Heart right ventricle (tissue), 16 donors: ENCODE results near the gene TTC1. TPM values are rescaled to one million over a fixed set of nuclear protein-coding genes. Genes with fewer than 3 reads are reported as not detected.

Experiments used
- ATAC-seq, 8 donors: fragments of 200-7000 bp; cut with Tn5 transposase; one replicate each; pipeline ENCODE4 v1.9.1; 2020; ENCODE audit warnings: mild to moderate bottlenecking in 8 of 8, moderate library complexity in 8 of 8, moderate number of reproducible peaks in 1 of 8
- DNase-seq, 2 donors: peaks; one replicate each; pipeline ENCODE4 v3.0.0-alpha.2; 2020
- H3K27ac ChIP-seq, 10 donors: fragments of 200-600 bp; sonication (generic) in 2 of 10; one replicate each; pipeline versions ENCODE4 v1.5.0 to v1.8.0; 2020 to 2022; ENCODE audit warnings: mild to moderate bottlenecking in 3 of 10
- H3K27me3 ChIP-seq, 7 donors: fragments of 200-600 bp; one replicate each; pipeline ENCODE4 v1.8.0; 2021 to 2022; ENCODE audit warnings: mild to moderate bottlenecking in 2 of 7
- H3K36me3 ChIP-seq, 9 donors: fragments of 200-600 bp; sonication (generic) in 1 of 9; one replicate each; pipeline versions ENCODE4 v1.5.0 to v1.8.0; 2020 to 2022; ENCODE audit warnings: mild to moderate bottlenecking in 2 of 9
- H3K4me1 ChIP-seq, 9 donors: fragments of 200-600 bp; sonication (generic) in 1 of 9; one replicate each; pipeline versions ENCODE4 v1.5.0 to v1.8.0; 2020 to 2022; ENCODE audit warnings: mild to moderate bottlenecking in 4 of 9
- H3K4me3 ChIP-seq, 10 donors: fragments of 200-600 bp; sonication (generic) in 2 of 10; one replicate each; pipeline versions ENCODE4 v1.5.0 to v1.8.0; 2020 to 2022; ENCODE audit warnings: mild to moderate bottlenecking in 7 of 10, moderate library complexity in 2 of 10
- H3K9me3 ChIP-seq, 11 donors: fragments of 200-600 bp in 10 of 11; sonication (generic) in 2 of 11; one replicate each; pipeline versions ENCODE4 v1.5.0 to v1.8.0; 2013 to 2022; ENCODE audit warnings: mild to moderate bottlenecking in 2 of 11, control low read depth in 1 of 11, moderate library complexity in 1 of 11
- WGBS, 2 donors: extraction: QIAGEN DNeasy Blood & Tissue Kit; methylation state at CpG; one replicate each; pipeline ENCODE4 v1.1.7; 2013; ENCODE audit warnings: inconsistent platforms in 1 of 2; 5-methylcytosine and 5-hydroxymethylcytosine counted together
- intact Hi-C, 10 donors: fragments of 100-400 bp; cut with DNase I; formaldehyde crosslinking; loops; one replicate each; pipeline versions ENCODE4 v1.11.1 to v1.14.2; 2022
- polyA plus RNA-seq, 2 donors: library from polyadenylated mRNA; stranded (reverse); fragments of 200-250 nt; gene quantifications; one replicate each; pipeline ENCODE4 v1.2.3, GENCODE V29; 2013
- total RNA-seq, 10 donors: library from RNA; stranded (reverse); fragmentation: NEBNext Ultra II Directional in 3 of 10; extraction: Animal tissue kit (Norgen Biotek cat#: 25700) in 3 of 10; gene quantifications; one replicate each; pipeline versions ENCODE4 v1.2.1 to v1.2.4, GENCODE V29; 2021 to 2023
- TF ChIP-seq, protein P1 (sequence below), 9 donors: fragments of 200-600 bp; sonication (generic) in 2 of 9; IDR thresholded peaks; one replicate each; pipeline versions ENCODE4 v1.5.0 to v1.8.0; 2021 to 2022; ENCODE audit warnings: antibody characterized with exemption in 9 of 9, mild to moderate bottlenecking in 5 of 9, moderate library complexity in 1 of 9
- donor health status: Arrhythmogenic right ventricular cardiomyopathy.
- donor health status: ischemic (EF 13 %, LVEDD 7.1; RV severe dilation, severe dysfunction).
- donor health status: healthy with polysubstance abuse.
- donor health status: DM: no; HTN: yes; CAD: no.
- donor health status: DM: no; HTN: no; CAD: no.
- donor health status: ischemic (EF 25% LVEDD 6.9; RV normal size, moderate dysfunction).
- donor health status: ischemic (EF 25% LVEDD 5.7; RV mildly dilated, moderate dysfunction).
- donor health status: healthy.
- donor health status: DM: yes; HTN: yes; CAD: no.
- donor health status: Ischemic cardiomyopathy.
- donor health status: ischemic (EF 35%, LVEDD 5.7; RV mildly dilated, moderate dysfunction).
- donor health status: nonischemic (EF 11% LVEDD 7.7; RV severe dilation, severe dysfunction).
- donor health status: DM: yes; HTN: yes; CAD: no.
- donor health status: PGD.
- donor health status: ischemic (EF 29% LVEDD 5.4; RV normal size, mild dysfunction).
- donor health status: nonischemic (EF 23%, LVEDD 6.1; RV moderate dilation, normal function).

Gene TTC1
- total and polyA plus RNA-seq, 12 donors: 52.0 to 125 (median 82.3) TPM

DNA sequence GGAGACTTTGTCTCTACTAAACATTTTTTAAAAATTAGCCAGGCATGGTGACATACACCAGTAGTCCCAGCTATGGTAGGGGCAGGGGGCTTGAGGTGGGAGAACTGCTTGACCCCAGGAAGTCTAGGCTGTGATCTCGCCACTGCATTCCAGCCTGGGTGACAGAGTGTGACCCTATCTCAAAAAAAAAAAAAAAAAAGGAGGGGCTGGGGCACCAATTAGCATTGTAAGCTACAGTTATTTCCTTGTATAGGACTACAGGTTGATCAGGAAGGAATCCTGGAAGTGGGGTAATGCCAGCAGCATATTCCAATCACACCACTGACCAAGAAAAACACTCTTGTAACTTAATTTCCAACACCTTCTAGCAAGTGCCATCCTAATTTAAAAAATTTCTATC is 78.3 kb downstream of the TTC1 start:
- WGBS, 2 donors: 97 to 100% methylated on average over 1 of the region's 1 CpG
- ATAC-seq: no peak
- H3K9me3 ChIP-seq: no peaks in the 10 kb centered on the region
- TF ChIP-seq, protein P1, sequence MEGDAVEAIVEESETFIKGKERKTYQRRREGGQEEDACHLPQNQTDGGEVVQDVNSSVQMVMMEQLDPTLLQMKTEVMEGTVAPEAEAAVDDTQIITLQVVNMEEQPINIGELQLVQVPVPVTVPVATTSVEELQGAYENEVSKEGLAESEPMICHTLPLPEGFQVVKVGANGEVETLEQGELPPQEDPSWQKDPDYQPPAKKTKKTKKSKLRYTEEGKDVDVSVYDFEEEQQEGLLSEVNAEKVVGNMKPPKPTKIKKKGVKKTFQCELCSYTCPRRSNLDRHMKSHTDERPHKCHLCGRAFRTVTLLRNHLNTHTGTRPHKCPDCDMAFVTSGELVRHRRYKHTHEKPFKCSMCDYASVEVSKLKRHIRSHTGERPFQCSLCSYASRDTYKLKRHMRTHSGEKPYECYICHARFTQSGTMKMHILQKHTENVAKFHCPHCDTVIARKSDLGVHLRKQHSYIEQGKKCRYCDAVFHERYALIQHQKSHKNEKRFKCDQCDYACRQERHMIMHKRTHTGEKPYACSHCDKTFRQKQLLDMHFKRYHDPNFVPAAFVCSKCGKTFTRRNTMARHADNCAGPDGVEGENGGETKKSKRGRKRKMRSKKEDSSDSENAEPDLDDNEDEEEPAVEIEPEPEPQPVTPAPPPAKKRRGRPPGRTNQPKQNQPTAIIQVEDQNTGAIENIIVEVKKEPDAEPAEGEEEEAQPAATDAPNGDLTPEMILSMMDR (IDR thresholded peaks at IDR 0.05): no peak
- DNase-seq: no peak
- H3K4me3 ChIP-seq: no peak overlapping the region
- H3K27ac ChIP-seq: no peak overlapping the region
- H3K27me3 ChIP-seq: no peaks in the 10 kb centered on the region
- intact Hi-C loops: no loop called here
- H3K4me1 ChIP-seq: peaks cover 0 to 14% (median 0%) of the 10 kb centered on the region in 9 donors
- H3K36me3 ChIP-seq: peaks cover 0 to 25% (median 2%) of the 10 kb centered on the region in 9 donors

DNA sequence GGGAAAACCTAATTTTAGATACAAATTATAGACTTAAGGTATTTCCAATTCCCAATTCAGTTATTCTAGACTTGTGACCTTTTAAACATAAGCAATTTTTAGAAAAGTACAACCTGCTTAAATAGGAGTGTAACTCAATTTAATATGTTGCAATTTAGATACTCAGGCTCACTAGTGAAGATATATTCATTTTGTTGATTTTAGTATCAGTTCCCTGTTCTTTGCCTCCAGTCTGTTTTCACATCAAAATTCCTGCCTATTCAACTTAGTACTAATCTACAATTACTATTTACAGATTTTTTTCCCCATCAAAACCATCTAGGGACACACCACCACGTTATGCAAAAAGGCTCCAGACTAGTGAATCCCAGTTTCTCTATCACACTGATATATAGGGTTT is 79.9 kb downstream of the TTC1 start:
- no peak overlapping the region for H3K4me3 ChIP-seq
- H3K27ac ChIP-seq: no peak overlapping the region
- ATAC-seq (no peak), DNase-seq (no peak)
- no peaks in the 10 kb centered on the region for H3K9me3 ChIP-seq
- intact Hi-C loops: no loop called here
- no peaks in the 10 kb centered on the region for H3K27me3 ChIP-seq
- WGBS, 2 donors: 83 to 89% methylated on average over 1 of the region's 1 CpG
- peaks cover 0 to 41% (median 18%) of the 10 kb centered on the region in 9 donors for H3K36me3 ChIP-seq
- TF ChIP-seq, protein P1 (IDR thresholded peaks at IDR 0.05): no peak
- peaks cover 0 to 20% (median 0%) of the 10 kb centered on the region in 9 donors for H3K4me1 ChIP-seq

DNA sequence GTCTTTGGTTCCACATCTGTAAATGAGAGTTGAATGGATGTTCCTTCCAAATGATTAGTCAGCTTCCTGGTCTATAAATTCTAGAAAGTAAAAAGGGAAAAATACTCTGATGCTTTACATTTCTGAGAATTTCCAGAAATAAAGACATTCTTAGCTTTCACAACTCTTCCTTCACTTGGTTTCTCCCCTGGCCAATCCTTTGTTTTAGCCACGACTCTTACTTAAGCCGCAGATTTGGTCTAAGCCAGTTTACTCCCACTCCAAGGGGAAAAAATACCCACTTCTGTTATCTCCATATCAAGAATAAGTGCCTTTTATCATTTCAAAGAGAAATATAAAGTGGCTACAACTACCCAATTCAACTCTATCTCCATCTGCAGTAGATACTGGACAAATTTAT is 80.6 kb downstream of the TTC1 start:
- DNase-seq: no peak
- WGBS, 2 donors: 72 to 83% methylated on average over 2 of the region's 2 CpGs
- H3K27ac ChIP-seq: no peak overlapping the region
- H3K4me1 ChIP-seq: peaks cover 0 to 20% (median 0%) of the 10 kb centered on the region in 9 donors
- TF ChIP-seq, protein P1 (IDR thresholded peaks at IDR 0.05): no peak
- no peak overlapping the region for H3K4me3 ChIP-seq
- no peaks in the 10 kb centered on the region for H3K27me3 ChIP-seq
- intact Hi-C loops: no loop called here
- ATAC-seq: no peak
- H3K36me3 ChIP-seq: peaks cover 0 to 48% (median 19%) of the 10 kb centered on the region in 9 donors
- no peaks in the 10 kb centered on the region for H3K9me3 ChIP-seq

DNA sequence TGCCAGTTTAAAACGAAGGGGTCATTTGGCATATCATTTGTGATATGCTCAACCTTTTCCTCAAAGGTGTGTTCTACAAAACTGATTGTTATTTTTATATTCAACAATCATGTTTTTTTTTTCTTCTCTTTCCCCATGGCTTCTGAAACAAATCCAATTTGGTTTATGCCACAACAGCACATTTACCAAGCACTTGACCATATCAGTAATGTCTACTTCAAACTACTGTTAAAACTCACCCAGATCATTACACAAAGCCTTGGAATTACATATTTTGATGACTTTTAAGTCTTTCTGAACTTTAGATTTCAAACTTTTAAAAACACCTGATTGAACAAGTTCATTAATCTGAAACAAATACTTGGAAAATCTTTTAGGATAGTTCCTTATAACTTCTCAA is 81.1 kb downstream of the TTC1 start:
- 76 to 79% methylated on average over 1 of the region's 1 CpG for WGBS, 2 donors
- TF ChIP-seq, protein P1 (IDR thresholded peaks at IDR 0.05): no peak
- Histone ChIP-seq H3K27ac (no peak overlapping the region), H3K9me3 (no peaks in the 10 kb centered on the region), H3K36me3 (peaks cover 0 to 47% (median 19%) of the 10 kb centered on the region in 9 donors), H3K4me3 (no peak overlapping the region), H3K4me1 (peaks cover 0 to 20% (median 0%) of the 10 kb centered on the region in 9 donors), H3K27me3 (no peaks in the 10 kb centered on the region)
- ATAC-seq: no peak
- intact Hi-C loops: no loop called here
- no peak for DNase-seq
